CD4-positive, CD25-positive, alpha-beta regulatory T cell (primary cell): ENCODE results near the gene PHTF2. TPM values are rescaled to one million over a fixed set of nuclear protein-coding genes. Genes with fewer than 3 reads are reported as not detected.

Experiments
- ATAC-seq, 2 donors: fragments of 150-1000 bp; cut with Tn5 transposase; one replicate each; pipeline ENCODE4 v1.10.0; 2021; ENCODE audit warnings: low read depth in 2 of 2, moderate number of reproducible peaks in 2 of 2, moderate library complexity in 1 of 2
- DNase-seq, 3 donors: peaks; one replicate each; pipeline versions ENCODE4 v3.0.0 to v3.0.0-alpha.2; 2012 to 2022; ENCODE audit warnings: mixed read lengths in 1 of 3
- H3K27ac ChIP-seq: one replicate; pipeline ENCODE4 v1.7.0; 2013; ENCODE audit warnings: mild to moderate bottlenecking, low read length; ENCODE audit not compliant: insufficient read depth, poor library complexity, severe bottlenecking
- H3K27me3 ChIP-seq: one replicate; pipeline ENCODE4 v1.7.0; 2013; ENCODE audit warnings: low read length; ENCODE audit not compliant: control insufficient read depth, insufficient read depth
- H3K36me3 ChIP-seq: one replicate; pipeline ENCODE4 v1.7.0; 2013; ENCODE audit warnings: mild to moderate bottlenecking, low read length, moderate library complexity; ENCODE audit not compliant: control insufficient read depth, insufficient read depth
- H3K4me1 ChIP-seq: 2 replicates; pipeline ENCODE4 v1.7.0; 2013; ENCODE audit warnings: mild to moderate bottlenecking, low read length; ENCODE audit not compliant: insufficient read depth, control insufficient read depth, poor library complexity, severe bottlenecking
- H3K4me3 ChIP-seq: one replicate; pipeline ENCODE4 v1.7.0; 2013; ENCODE audit warnings: low read depth, mild to moderate bottlenecking, low read length, moderate library complexity
- H3K9me3 ChIP-seq, 2 experiments: 1 replicate in 1 of 2; 2 replicates in 1 of 2; pipeline ENCODE4 v1.7.0; 2013; ENCODE audit warnings: low read length in 2 of 2, mild to moderate bottlenecking in 1 of 2, moderate library complexity in 1 of 2; ENCODE audit not compliant: control insufficient read depth in 2 of 2
- H3K27ac Mint-ChIP-seq, 3 donors: one replicate each; pipeline ENCODE4 v1.8.0; 2020 to 2022; ENCODE audit warnings: mild to moderate bottlenecking in 3 of 3, mixed read lengths in 3 of 3, moderate library complexity in 2 of 3
- H3K27me3 Mint-ChIP-seq: one replicate; pipeline ENCODE4 v1.8.0; 2022; ENCODE audit warnings: mild to moderate bottlenecking, mixed read lengths
- H3K36me3 Mint-ChIP-seq: one replicate; pipeline ENCODE4 v1.8.0; 2020; ENCODE audit warnings: mixed read lengths
- H3K4me1 Mint-ChIP-seq, 4 donors: one replicate each; pipeline ENCODE4 v1.8.0; 2020 to 2022; ENCODE audit warnings: mixed read lengths in 4 of 4, mild to moderate bottlenecking in 1 of 4
- H3K4me3 Mint-ChIP-seq, 4 donors: one replicate each; pipeline ENCODE4 v1.8.0; 2020 to 2022; ENCODE audit warnings: mild to moderate bottlenecking in 4 of 4, mixed read lengths in 4 of 4, moderate library complexity in 3 of 4
- H3K9me3 Mint-ChIP-seq, 7 donors: one replicate each; pipeline ENCODE4 v1.8.0; 2020 to 2022; ENCODE audit warnings: mixed read lengths in 7 of 7, mild to moderate bottlenecking in 3 of 7, moderate library complexity in 2 of 7
- polyA plus RNA-seq, 4 donors: library from polyadenylated mRNA; unstranded; fragments of 300-500 nt; fragmentation: Illumina TruSeq; gene quantifications; one replicate each; pipeline ENCODE4 v1.2.3, GENCODE V29; 2021
- total RNA-seq: library from RNA; stranded (reverse); gene quantifications from one replicate; pipeline ENCODE4 v1.2.3, GENCODE V29; 2022

The PHTF2 gene
- total and polyA plus RNA-seq, 5 donors from 2014 or later, result 25.0 to 77.9 (median 28.9) TPM

GRCh38 chr7:77843194-77843593 is 44.6 kb downstream of the PHTF2 start:
- Histone ChIP-seq H3K27me3 (no peaks in the 10 kb centered on the region), H3K36me3 (peaks cover 3% of the 10 kb centered on the region), H3K9me3 (no peaks in the 10 kb centered on the region), H3K4me1 (peaks cover 2% of the 10 kb centered on the region), H3K27ac (no peak overlapping the region), H3K4me3 (no peak overlapping the region)
- H3K27ac Mint-ChIP-seq, result peak overlapping the region in 1 of 3 donors; percentile 58
- ATAC-seq, result no peak
- no peak for DNase-seq
- peaks cover 20% of the 10 kb centered on the region for H3K36me3 Mint-ChIP-seq
- peaks cover 31 to 57% (median 47%) of the 10 kb centered on the region in 4 donors for H3K4me1 Mint-ChIP-seq
- H3K4me3 Mint-ChIP-seq, result no peak overlapping the region
- no peaks in the 10 kb centered on the region for H3K9me3 Mint-ChIP-seq
- no peaks in the 10 kb centered on the region for H3K27me3 Mint-ChIP-seq

GRCh38 chr7:77846317-77847092 is 47.9 kb downstream of the PHTF2 start:
- Mint-ChIP-seq H3K4me1 (peaks cover 33 to 69% (median 47%) of the 10 kb centered on the region in 4 donors), H3K4me3 (no peak overlapping the region), H3K9me3 (no peaks in the 10 kb centered on the region), H3K27me3 (no peaks in the 10 kb centered on the region), H3K27ac (no peak overlapping the region), H3K36me3 (peaks cover 36% of the 10 kb centered on the region)
- Histone ChIP-seq H3K9me3 (no peaks in the 10 kb centered on the region), H3K4me3 (no peak overlapping the region), H3K4me1 (no peaks in the 10 kb centered on the region), H3K36me3 (peaks cover 3% of the 10 kb centered on the region), H3K27me3 (no peaks in the 10 kb centered on the region), H3K27ac (no peak overlapping the region)
- ATAC-seq (no peak), DNase-seq (no peak)

GRCh38 chr7:77855371-77856083 is 57.0 kb downstream of the PHTF2 start:
- Mint-ChIP-seq H3K4me1 (peaks cover 46 to 80% (median 63%) of the 10 kb centered on the region in 4 donors), H3K4me3 (no peak overlapping the region), H3K27ac (peak overlapping the region in 2 of 3 donors; percentile 31 to 32), H3K9me3 (no peaks in the 10 kb centered on the region), H3K36me3 (peaks cover 25% of the 10 kb centered on the region), H3K27me3 (no peaks in the 10 kb centered on the region)
- no peak overlapping the region for H3K4me3 ChIP-seq
- no peak overlapping the region for H3K27ac ChIP-seq
- ATAC-seq (no peak), DNase-seq (no peak)
- no peaks in the 10 kb centered on the region for H3K9me3 ChIP-seq
- peaks cover 27% of the 10 kb centered on the region for H3K4me1 ChIP-seq
- peaks cover 7% of the 10 kb centered on the region for H3K36me3 ChIP-seq
- H3K27me3 ChIP-seq, result no peaks in the 10 kb centered on the region

- Histone ChIP-seq H3K9me3 (no peaks in the 10 kb centered on the region), H3K36me3 (peaks cover 7% of the 10 kb centered on the region), H3K27me3 (no peaks in the 10 kb centered on the region), H3K4me1 (peaks cover 27% of the 10 kb centered on the region), H3K27ac (peak overlapping the region; percentile 38), H3K4me3 (peak overlapping the region; percentile 10)
- DNase-seq (no peak), ATAC-seq (no peak)
- Mint-ChIP-seq H3K36me3 (peaks cover 19% of the 10 kb centered on the region), H3K27me3 (no peaks in the 10 kb centered on the region), H3K4me3 (peak overlapping the region in 3 of 4 donors; percentile 34 to 83 (median 42)), H3K4me1 (peaks cover 30 to 73% (median 56%) of the 10 kb centered on the region in 4 donors), H3K27ac (peak overlapping the region; percentile 5 to 68 (median 33)), H3K9me3 (peaks cover 0 to 1% (median 0%) of the 10 kb centered on the region in 7 donors)
Measured at GRCh38 chr7:77858278-77858677, 59.7 kb downstream of the PHTF2 start.

GRCh38 chr7:77859343-77859742 is 60.8 kb downstream of the PHTF2 start:
- no peak for DNase-seq
- Mint-ChIP-seq H3K27me3 (no peaks in the 10 kb centered on the region), H3K9me3 (peaks cover 0 to 1% (median 0%) of the 10 kb centered on the region in 7 donors), H3K4me1 (peaks cover 29 to 71% (median 55%) of the 10 kb centered on the region in 4 donors), H3K4me3 (peak overlapping the region in 1 of 4 donors; percentile 0), H3K27ac (peak overlapping the region; percentile 5 to 72 (median 28)), H3K36me3 (peaks cover 13% of the 10 kb centered on the region)
- Histone ChIP-seq H3K4me1 (peaks cover 32% of the 10 kb centered on the region), H3K27ac (no peak overlapping the region), H3K36me3 (peaks cover 7% of the 10 kb centered on the region), H3K9me3 (no peaks in the 10 kb centered on the region), H3K27me3 (no peaks in the 10 kb centered on the region), H3K4me3 (no peak overlapping the region)
- ATAC-seq, result no peak

GRCh38 chr7:77862691-77863090 is 64.1 kb downstream of the PHTF2 start:
- H3K9me3 ChIP-seq, result no peaks in the 10 kb centered on the region
- H3K9me3 Mint-ChIP-seq, result peaks cover 0 to 1% (median 0%) of the 10 kb centered on the region in 7 donors
- H3K4me3 ChIP-seq, result no peak overlapping the region
- DNase-seq (no peak), ATAC-seq (no peak)
- H3K4me3 Mint-ChIP-seq, result no peak overlapping the region
- H3K36me3 Mint-ChIP-seq, result peaks cover 4% of the 10 kb centered on the region
- H3K27ac Mint-ChIP-seq, result peak overlapping the region in 1 of 3 donors; percentile 6
- H3K36me3 ChIP-seq, result no peaks in the 10 kb centered on the region
- H3K27me3 ChIP-seq, result no peaks in the 10 kb centered on the region
- no peak overlapping the region for H3K27ac ChIP-seq
- peaks cover 34% of the 10 kb centered on the region for H3K4me1 ChIP-seq
- H3K27me3 Mint-ChIP-seq, result no peaks in the 10 kb centered on the region
- H3K4me1 Mint-ChIP-seq, result peaks cover 34 to 73% (median 61%) of the 10 kb centered on the region in 4 donors

- no peaks in the 10 kb centered on the region for H3K27me3 Mint-ChIP-seq
- Histone ChIP-seq H3K4me1 (peaks cover 26% of the 10 kb centered on the region), H3K36me3 (no peaks in the 10 kb centered on the region), H3K27ac (no peak overlapping the region), H3K4me3 (no peak overlapping the region), H3K27me3 (no peaks in the 10 kb centered on the region), H3K9me3 (no peaks in the 10 kb centered on the region)
- H3K27ac Mint-ChIP-seq, result peak overlapping the region in 2 of 3 donors; percentile 28 to 42
- H3K4me1 Mint-ChIP-seq, result peaks cover 28 to 71% (median 54%) of the 10 kb centered on the region in 4 donors
- H3K9me3 Mint-ChIP-seq, result peaks cover 0 to 1% (median 0%) of the 10 kb centered on the region in 7 donors
- H3K36me3 Mint-ChIP-seq, result peaks cover 4% of the 10 kb centered on the region
- H3K4me3 Mint-ChIP-seq, result peak overlapping the region in 1 of 4 donors; percentile 10
- no peak for ATAC-seq
- DNase-seq, result no peak
Measured at GRCh38 chr7:77863860-77864259, 65.3 kb downstream of the PHTF2 start.
